Measurements from ENCODE around the gene SPECC1L.
"Not testable (repeated sequence)": the region's sequence is repeated elsewhere in the genome, so short reads cannot be mapped to it uniquely, and the experiment has no call there.

- TF ChIP-seq POLR2A, CTCF (IDR thresholded peaks at IDR 0.05): not testable (repeated sequence)
These were observed 13.9 kb upstream of the SPECC1L start for GRCh38 chr22:24256736-24257135.

Data from tibial nerve (tissue), 3 donors.